ENCODE measurements around the gene TMEM238L. TPM values are rescaled to one million over a fixed set of nuclear protein-coding genes. Genes with fewer than 3 reads are reported as not detected.

TMEM238L gene
- total RNA-seq, 1 donor from 2014 or later, result not detected

- DNase-seq (ENCODE audit: extremely low spot score, unreplicated experiment), result no peak
- no peak for TF ChIP-seq CTCF (IDR thresholded peaks at IDR 0.05)
- peaks cover 3% of the 10 kb centered on the region for H3K4me1 Mint-ChIP-seq (ENCODE audit: unreplicated experiment)
- H3K4me3 Mint-ChIP-seq (ENCODE audit: unreplicated experiment), result no peak overlapping the region
- no peak overlapping the region for H3K27ac Mint-ChIP-seq (ENCODE audit: unreplicated experiment)
- no peaks in the 10 kb centered on the region for H3K36me3 Mint-ChIP-seq (ENCODE audit: unreplicated experiment)
- H3K27me3 Mint-ChIP-seq (ENCODE audit: unreplicated experiment), result peaks cover 7% of the 10 kb centered on the region
- H3K9me3 Mint-ChIP-seq (ENCODE audit: unreplicated experiment), result no peaks in the 10 kb centered on the region
These were observed 53.7 kb downstream of the TMEM238L start for GRCh38 chr17:10750210-10750609.

- peaks cover 11% of the 10 kb centered on the region for H3K27me3 Mint-ChIP-seq (ENCODE audit: unreplicated experiment)
- no peaks in the 10 kb centered on the region for H3K36me3 Mint-ChIP-seq (ENCODE audit: unreplicated experiment)
- H3K27ac Mint-ChIP-seq (ENCODE audit: unreplicated experiment), result no peak overlapping the region
- no peaks in the 10 kb centered on the region for H3K4me1 Mint-ChIP-seq (ENCODE audit: unreplicated experiment)
- no peak overlapping the region for H3K4me3 Mint-ChIP-seq (ENCODE audit: unreplicated experiment)
- TF ChIP-seq CTCF (IDR thresholded peaks at IDR 0.05), result no peak
- DNase-seq (ENCODE audit: extremely low spot score, unreplicated experiment), result no peak
- H3K9me3 Mint-ChIP-seq (ENCODE audit: unreplicated experiment), result no peaks in the 10 kb centered on the region
These were observed 55.2 kb downstream of the TMEM238L start for GRCh38 chr17:10748531-10749181.

DNA sequence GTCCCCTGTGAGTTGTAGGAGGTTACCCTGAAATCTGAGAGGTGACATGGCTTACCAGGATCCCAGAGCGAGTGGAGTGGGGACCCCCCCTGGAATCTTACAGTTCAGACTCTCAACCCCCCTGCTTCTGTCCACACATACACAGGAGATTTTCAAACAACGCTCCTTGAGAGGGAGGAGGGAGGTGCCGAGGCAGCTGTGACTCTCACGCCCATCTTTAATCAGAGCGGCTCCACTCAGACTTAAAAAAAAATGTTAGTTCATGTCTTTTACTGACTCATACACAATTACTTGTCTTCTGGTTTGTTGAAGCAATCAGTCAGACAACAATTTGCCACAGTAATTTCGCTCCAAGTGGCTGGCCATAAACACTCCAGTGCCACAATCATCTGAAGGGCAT is 58.7 kb downstream of the TMEM238L start:
- Mint-ChIP-seq H3K27me3 (ENCODE audit: unreplicated experiment) (peaks cover 15% of the 10 kb centered on the region), H3K9me3 (ENCODE audit: unreplicated experiment) (no peaks in the 10 kb centered on the region), H3K4me3 (ENCODE audit: unreplicated experiment) (no peak overlapping the region), H3K36me3 (ENCODE audit: unreplicated experiment) (no peaks in the 10 kb centered on the region), H3K4me1 (ENCODE audit: unreplicated experiment) (no peaks in the 10 kb centered on the region), H3K27ac (ENCODE audit: unreplicated experiment) (no peak overlapping the region)
- TF ChIP-seq CTCF (IDR thresholded peaks at IDR 0.05), result no peak
- DNase-seq (ENCODE audit: extremely low spot score, unreplicated experiment), result no peak

Other genes with a start within 250 kb of the TMEM238L start
- 2.4 and 3.2 TPM in 2 replicates for gene MYH3, start 146.8 kb downstream of the TMEM238L start, total RNA-seq
- gene SCO1, start 106.6 kb downstream of the TMEM238L start, total RNA-seq, result 26.8 and 27.4 TPM in 2 replicates
- gene ADPRM, start 106.5 kb downstream of the TMEM238L start, total RNA-seq, result 12.7 and 13.1 TPM in 2 replicates
- 6.8 and 8.1 TPM in 2 replicates for gene TMEM220, start 74.1 kb downstream of the TMEM238L start, total RNA-seq
- gene PIRT, start 34.0 kb upstream of the TMEM238L start, total RNA-seq, result not detected in 2 replicates

All from osteocyte (in vitro differentiated cells).